HG02798 (cell line): ENCODE measurements around the gene SNX13.

ENCODE experiments used
- ATAC-seq: cut with Tn5 transposase; IDR thresholded peaks from one replicate; pipeline ENCODE4 v1.9.1; 2021; ENCODE audit warnings: mild to moderate bottlenecking; ENCODE audit not compliant: unreplicated experiment, poor library complexity

Gene SNX13

DNA sequence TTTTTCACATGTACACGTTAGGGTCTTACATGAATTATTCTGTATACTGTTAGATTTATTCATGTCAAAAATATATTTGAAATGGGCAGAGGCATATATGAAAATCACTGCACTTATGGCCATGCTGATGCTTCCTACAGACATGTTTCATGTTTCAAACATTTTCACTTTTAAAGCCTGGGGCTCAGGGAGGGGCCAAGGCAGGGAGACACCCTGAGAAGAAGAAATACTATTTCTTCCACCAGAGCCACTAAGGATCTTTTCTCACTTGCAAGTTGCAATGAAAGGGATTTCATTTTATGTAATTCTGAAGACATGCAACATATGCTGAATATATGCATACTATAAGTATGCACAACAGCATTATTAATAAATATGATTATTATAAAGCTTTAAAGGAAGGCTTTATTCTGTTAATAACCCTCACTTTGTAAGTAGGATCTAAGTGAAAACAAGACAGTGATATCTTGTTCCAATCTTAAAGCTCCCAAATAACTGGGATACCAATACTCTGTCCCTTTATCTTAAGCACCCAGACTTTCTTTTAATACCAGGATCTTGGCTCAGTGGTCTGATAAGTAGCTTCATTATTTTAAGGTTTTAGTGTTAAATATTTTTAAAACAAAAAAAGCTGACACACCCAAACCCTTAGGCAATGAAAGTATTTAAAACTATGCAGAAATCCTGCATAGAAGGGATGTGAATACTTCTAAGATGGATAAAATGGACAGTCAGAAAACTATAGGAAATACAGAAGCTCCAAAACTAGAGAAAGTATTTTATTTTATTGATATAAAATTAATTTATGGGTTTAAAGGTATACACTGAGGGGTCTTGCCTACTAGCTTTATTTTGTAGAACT is 148.0 kb downstream of the SNX13 start:
- no peak for ATAC-seq

DNA sequence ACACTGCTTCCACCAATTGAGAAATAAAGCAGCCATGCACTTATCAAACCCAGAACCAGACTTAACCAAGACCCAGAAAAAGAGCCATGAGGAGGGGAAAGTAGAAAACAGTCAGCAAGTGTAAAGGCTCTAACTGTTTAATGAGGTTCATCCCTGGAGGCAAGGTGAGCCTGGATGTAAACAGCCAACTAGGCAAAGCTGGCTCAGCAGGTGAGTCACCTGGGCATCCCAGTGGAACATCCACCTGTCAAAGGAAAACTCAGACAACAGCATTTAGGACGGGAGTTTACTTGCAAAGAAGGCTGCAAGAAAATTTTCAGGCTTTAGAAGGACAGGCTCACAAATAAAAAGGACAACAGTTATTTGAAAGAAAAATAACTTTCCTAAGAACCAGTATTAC is 153.0 kb downstream of the SNX13 start:
- ATAC-seq, result no peak

DNA sequence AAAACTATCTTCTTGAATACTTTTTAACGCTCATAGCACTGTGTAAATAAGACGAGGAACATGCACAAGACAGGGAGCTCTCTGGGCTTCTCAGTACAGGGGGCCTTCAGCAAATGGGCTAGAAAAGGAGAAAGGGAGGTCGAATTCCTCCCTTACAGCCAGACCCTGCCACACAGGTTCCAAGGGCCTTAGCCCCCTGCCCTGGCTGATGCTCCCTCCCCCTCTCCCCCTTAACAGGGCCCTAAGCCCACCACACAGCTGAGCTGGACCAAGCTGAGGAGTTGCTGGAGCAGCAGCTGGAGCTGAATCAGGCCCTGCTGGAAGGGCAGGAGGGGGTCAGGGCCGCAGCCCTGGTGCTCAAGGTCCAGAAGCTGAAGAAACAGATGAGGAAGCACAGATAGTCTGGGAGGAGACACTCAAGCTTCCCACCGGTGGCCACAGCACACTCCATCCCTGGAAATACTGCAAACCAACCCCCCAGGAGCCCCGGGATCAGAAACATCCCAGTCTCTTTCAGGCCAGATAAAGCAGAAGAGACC is 153.9 kb downstream of the SNX13 start:
- no peak for ATAC-seq

DNA sequence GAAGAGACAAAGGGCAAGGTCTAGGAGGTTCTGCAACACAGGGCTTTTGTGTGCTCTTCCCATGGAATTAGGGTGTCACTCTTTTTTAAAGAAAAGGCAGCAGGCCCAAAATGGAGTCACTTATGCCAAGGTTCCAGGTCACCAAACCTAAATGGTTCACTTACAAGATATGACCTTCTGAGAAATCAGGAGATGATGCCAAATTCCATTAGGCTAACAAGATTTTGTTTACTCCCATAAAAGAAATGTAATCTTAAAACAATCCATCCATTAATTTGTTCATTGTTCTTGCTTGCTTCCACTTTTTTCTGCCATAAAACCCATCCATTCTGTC is 158.1 kb downstream of the SNX13 start:
- ATAC-seq, result no peak

DNA sequence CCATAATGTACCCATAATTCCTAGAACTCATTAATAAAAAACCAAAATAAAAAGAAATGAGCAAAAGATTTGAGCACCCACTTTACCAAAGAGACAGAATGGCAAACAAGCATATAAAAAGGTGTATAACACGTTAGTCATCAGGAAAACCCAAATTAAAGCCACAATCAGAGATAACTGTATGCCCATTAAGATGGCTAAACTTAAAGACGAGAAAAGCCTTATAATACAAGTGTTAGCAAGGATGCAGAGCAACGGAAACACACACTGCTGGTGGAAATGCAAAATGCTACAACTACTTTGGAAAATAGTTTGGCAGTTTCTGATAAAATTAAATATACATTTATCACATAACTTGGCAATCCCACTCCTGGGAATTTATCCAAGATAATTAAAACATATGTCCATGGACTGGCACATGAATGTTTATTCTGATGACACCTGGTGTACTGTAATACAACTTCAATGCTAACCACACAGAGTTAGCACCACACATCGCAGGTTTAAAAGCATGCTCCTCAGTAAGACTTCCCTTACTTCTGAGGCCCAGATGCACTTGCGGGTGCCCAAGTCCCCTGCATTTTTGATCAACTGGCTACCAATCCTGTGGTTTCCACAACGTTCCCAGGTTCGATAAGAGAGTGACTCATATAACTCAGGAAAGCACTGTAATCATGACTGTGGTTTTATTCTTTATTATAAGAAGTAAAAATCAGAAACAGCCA is 158.6 kb downstream of the SNX13 start:
- no peak for ATAC-seq

DNA sequence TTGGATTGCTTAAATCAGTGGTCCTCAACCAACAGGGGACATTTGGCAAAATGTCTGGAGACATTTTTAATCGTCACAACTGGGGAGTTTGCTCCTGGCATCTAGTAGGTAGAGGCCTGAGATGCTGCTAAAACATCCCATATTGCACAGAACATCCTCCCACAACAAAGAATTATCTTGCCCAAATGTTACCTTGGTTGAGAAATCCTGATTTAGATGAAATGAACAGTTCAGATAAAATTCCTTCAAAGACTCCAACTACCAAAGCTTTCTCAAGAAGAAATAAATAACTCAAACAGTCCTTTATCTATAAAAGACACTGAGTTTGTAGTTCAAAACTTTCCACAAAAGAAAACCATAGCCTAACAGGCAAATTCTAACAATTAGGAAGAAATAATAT is 160.9 kb downstream of the SNX13 start:
- ATAC-seq, result no peak

DNA sequence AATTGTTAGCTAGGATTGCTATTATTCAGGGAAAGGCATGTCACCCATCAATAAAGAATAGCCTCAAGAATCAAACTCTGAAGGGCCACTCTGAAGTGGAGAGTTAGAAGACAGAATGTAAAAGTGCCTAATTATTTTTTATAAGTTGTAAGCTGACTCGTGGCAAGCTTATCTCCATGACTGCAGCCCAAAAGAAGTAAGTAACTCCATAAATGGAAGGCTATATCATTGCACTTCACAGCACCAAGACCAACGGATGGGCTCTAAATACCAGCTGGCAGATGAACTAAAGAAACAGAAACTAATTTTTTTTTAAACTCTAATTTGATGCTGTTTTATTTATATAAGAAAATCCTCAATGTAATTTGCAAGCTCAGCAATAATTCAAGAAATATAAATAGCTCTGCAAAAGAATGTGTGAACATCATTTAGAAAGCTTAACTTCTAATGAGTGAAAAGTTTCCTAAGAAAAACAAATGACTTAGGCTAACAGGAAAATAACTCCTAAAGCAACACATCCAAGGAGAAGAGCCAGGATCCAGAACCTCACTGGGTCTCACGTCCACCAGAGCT is 165.5 kb downstream of the SNX13 start:
- ATAC-seq, result no peak

DNA sequence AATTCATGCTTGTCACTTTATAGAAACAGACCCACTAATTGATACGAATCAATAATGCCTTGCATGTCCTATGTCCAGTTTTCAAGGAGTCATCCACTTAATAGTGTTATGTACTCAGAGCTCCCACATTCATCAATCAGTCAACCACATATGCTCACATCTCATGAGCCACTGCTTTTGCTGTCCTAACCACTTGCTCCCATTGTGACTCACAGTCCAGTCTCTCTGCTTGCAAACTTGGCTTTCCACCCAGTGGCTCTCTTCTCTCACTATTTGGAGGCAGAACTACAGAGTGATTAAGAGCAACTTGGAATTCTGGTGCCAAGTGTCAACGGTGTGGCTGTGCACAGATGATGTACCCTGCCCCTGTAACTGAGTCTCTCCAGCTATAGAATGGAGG is 166.0 kb downstream of the SNX13 start:
- no peak for ATAC-seq

DNA sequence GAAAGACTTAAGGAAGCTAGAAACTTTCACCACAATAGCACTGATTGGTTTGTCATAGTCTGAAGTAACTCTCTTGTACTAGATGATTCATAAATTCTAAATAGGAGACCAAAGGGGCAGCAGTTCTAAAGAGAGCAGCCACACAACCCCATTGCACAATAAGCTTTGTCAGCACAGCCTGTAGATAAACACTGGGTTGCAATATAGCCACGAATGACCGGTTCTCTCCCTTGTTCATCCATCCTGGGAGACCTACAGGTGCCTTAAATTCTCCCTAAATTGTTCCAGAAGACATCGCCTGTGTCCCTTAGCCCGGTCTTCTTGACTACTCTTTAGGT is 167.0 kb downstream of the SNX13 start:
- no peak for ATAC-seq

DNA sequence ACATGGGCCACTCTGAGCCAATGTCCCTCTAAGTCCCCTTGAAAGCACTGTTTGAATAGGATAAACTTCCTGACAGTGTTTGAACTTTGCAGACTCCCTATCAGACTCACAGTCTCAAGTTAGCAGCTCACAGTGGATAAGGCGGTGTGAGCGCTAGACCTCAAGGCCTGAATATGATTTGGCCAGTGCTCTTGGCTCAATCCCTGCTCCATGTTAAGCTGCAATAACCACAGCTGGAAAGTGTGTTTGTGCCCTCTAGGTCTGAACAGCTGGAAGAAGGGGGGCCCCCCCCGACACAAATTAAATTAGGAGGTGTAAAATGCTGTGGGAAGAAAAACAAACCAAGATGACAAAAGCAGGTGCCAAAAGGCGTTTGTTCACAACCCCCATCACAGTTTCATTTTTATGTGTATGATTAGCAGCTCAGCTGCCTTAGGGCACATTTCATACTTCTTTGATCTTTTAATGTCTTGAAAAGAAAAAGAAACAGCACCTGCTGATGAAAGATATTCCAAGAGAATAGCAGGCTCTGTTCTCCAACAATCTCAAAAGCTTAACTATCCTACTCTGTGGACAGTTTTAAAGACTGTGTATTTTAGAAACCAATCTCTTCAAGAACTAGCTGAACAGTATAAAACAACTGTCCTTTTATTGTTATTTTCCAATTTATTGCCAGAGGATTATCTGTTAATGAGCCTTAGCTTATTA is 167.6 kb downstream of the SNX13 start:
- no peak for ATAC-seq

DNA sequence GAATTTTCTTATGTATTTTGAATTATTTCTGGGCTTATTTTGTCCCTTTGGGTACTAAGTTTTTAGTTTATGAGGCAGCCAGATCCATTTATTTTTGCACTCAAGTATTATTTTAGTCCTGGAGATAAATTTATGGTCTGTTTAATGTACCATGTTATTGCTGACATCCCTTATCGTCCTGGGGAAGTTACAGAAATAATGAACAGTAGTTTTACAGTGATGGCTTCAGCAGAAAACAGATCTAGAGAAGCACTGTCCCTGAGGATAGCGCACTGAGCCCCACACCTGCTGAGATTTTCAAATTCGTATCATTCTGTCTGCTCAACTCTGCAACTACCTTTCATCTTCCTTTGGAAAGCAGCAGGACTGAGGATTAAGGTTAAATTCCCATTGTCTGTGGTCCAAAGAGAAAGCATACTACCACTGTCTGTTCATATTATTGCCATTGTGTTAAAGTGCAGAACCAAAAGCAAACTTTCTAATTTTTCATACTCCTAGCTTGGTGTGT is 168.3 kb downstream of the SNX13 start:
- ATAC-seq, result no peak

DNA sequence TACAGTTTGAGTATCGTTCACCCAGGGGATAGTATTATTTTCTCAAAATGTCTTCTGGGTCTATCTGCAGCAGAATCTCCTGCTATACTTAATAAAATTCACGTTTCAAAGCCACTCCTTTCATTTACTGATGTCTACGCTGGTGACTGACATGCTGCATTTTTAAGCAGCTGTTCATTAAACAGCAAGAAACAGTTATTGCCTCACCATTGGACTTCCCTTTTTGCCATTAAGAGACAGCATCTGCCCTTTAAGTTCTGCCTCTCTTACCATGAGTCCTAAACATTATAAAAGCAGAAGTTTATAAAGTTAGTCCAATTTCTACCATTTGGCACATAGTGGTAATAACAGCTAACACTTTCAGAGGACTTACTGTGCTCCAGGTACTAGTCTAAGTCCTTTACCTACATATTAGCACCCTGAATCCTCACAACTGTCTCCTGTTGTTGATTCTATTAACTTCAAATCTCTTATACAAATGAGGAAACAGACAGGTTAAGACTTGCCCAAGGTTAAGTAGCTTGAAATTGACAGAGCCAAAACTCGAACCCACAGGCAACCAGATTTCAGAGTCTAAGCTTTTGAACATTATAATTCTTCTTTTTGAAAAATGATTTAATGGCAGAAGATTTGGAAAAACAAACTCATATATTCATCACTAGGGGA is 169.5 kb downstream of the SNX13 start:
- ATAC-seq, result peak; percentile 38

DNA sequence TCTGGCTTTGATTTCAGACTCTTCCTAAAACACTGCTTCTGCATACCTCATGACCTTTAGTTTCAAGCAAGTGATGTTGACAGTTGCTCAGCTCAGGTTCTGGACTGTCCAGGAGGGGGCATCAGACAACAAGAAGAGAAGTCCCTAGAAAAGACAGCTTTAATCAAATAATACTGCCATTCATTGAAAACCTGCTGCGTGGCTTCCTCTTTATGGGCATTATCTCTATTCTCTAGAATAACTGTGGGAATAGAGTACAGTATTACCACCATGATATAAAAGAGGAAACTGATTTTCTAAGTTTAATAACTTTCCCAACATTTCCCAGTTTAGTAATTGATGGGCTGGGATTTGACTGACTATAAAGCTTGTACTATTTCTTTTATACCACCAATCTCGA is 170.4 kb downstream of the SNX13 start:
- ATAC-seq, result peak; percentile 70

DNA sequence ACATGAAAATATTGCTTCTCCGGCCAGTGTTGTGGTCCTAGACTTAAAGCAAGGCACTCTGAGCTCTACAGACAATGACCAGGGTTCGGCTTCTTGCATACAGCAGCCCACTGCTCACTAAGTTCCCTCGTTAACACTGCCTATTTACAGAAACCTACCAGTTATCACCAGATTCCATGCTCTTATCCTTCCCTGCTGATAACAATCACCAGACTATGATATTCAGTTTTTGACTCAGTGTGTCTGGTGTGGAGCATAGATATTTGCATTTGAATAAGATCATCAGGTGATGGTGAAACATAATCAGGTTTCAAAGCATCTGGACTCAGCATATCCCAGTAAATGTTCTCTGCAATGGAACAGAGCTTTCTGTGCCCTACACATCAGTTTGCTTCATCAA is 182.3 kb downstream of the SNX13 start:
- ATAC-seq, result no peak

DNA sequence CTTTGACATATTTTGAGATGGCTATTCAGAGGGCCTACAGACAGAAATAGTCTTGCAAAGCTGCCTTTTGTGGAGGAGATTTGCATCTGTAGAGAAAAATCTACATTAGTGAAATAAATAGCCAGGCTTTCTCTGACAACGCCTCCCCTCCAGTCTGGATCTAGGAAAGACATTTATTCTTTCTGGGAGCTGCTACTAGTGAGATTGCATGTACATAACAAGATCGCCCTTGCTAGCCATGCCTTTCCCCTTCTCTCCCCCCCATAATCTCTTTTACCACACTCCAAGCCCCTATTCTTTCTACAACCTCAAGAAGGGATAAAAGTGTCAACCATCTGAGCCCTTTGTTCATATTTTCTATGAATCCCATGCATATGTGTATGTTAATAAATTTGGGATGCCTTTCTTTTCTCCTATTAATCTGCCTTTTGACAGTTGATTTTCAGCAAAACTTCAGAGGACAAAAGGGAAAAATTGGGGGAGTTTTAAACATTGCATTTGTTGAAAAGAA is 194.2 kb downstream of the SNX13 start:
- ATAC-seq, result no peak

DNA sequence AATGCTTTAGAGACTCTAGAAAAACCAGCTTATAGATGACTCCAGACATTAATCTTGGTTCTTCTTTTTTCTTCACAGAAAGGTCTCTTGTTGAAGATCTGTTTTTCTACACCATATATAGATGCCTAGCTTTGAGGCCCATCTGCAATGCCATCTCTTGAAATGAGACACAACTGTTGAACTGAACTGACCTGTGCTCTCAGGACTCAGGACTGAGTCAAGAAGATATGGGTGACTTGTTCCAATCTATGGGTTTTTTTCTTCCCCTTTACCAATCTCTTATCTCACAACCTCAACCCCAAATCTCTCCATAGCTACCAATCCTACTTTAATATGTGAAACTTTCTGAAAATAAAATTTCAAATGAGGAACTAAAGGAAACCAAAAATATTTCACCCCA is 194.7 kb downstream of the SNX13 start:
- ATAC-seq, result peak; percentile 41

DNA sequence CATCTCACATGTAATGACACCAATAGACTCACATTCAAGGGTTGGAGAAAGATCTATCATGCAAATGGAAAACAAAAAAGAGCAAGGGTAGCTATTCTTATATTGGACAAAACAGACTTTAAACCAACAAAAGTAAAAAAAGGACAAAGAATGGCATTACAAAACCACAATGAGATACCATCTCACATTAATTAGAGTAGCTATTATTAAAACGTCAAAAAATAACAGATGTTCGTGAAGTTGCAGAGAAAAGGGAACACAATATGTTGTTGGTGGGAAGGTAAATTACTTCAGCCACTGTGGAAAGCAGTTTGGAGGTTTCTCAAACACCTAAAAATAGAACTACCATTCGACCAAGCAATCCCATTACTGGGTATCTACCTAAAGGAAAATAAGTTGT is 197.0 kb downstream of the SNX13 start:
- ATAC-seq, result no peak

DNA sequence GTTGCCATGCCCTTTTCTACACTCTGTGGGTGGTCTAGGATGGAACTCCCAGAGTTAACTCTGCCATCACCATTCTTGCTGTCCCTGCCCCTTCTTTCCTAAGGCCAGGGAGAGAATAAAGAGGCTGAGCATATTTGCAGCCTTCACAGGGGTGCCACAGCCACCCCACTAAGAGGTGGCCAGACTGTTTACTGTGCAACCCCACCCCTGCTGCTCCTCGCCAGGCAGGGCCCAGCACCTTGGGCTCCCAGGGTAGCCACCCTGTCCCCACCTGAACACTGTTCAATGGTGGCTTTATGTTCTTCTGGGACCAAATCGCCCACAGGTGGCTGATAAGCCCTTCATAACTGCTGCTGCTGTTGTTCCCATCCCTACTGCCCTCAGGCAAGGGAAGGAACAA is 198.9 kb downstream of the SNX13 start:
- no peak for ATAC-seq
